Hepatocyte (in vitro differentiated cells): ENCODE results near the gene ZMAT3. TPM values are rescaled to one million over a fixed set of nuclear protein-coding genes. Genes with fewer than 3 reads are reported as not detected.
"Not testable (repeated sequence)": the region's sequence is repeated elsewhere in the genome, so short reads cannot be mapped to it uniquely, and the experiment has no call there.

Experiments used
- DNase-seq: peaks from one replicate; pipeline ENCODE4 v3.0.0-alpha.2; 2016; ENCODE audit warnings: low spot score
- H2AFZ ChIP-seq: fragments of 200-600 bp; sonication (generic); 2 replicates; pipeline ENCODE4 v1.6.0; 2016; ENCODE audit warnings: antibody characterized with exemption, mild to moderate bottlenecking
- H3K27ac ChIP-seq: fragments of 200-600 bp; sonication (generic); 2 replicates; pipeline ENCODE4 v1.5.1; 2016; ENCODE audit warnings: mild to moderate bottlenecking
- H3K27me3 ChIP-seq: fragments of 200-600 bp; sonication (generic); 2 replicates; pipeline ENCODE4 v1.6.1; 2016
- H3K36me3 ChIP-seq: fragments of 200-600 bp; sonication (generic); replicated peaks from 2 replicates; pipeline ENCODE4 v1.5.1; 2016; ENCODE audit warnings: low read depth; ENCODE audit not compliant: insufficient read depth
- H3K4me1 ChIP-seq: fragments of 200-600 bp; sonication (generic); 2 replicates; pipeline ENCODE4 v1.5.1; 2016; ENCODE audit warnings: mild to moderate bottlenecking, moderate library complexity; ENCODE audit not compliant: insufficient read depth
- H3K4me2 ChIP-seq: fragments of 200-600 bp; sonication (generic); 2 replicates; pipeline ENCODE4 v1.6.0; 2016
- H3K4me3 ChIP-seq: fragments of 200-600 bp; sonication (generic); 2 replicates; pipeline ENCODE4 v1.5.1; 2016; ENCODE audit warnings: mild to moderate bottlenecking
- H3K79me2 ChIP-seq: fragments of 200-600 bp; sonication (generic); 2 replicates; pipeline ENCODE4 v1.6.0; 2017; ENCODE audit warnings: mild to moderate bottlenecking
- H3K9me2 ChIP-seq: fragments of 200-600 bp; sonication (generic); replicated peaks from 2 replicates; pipeline ENCODE4 v1.6.0; 2017; ENCODE audit warnings: mild to moderate bottlenecking; ENCODE audit not compliant: insufficient read depth
- H3K9me3 ChIP-seq: fragments of 200-600 bp; sonication (generic); 2 replicates; pipeline ENCODE4 v1.5.1; 2016; ENCODE audit warnings: low read depth, mild to moderate bottlenecking
- H4K20me1 ChIP-seq: fragments of 200-600 bp; sonication (generic); 2 replicates; pipeline ENCODE4 v1.6.0; 2016; ENCODE audit warnings: mild to moderate bottlenecking; ENCODE audit not compliant: insufficient read depth, poor library complexity, severe bottlenecking
- CTCF ChIP-seq: fragments of 200-600 bp; sonication (generic); IDR thresholded peaks from 2 replicates; pipeline ENCODE4 v1.5.1; 2016; ENCODE audit warnings: antibody characterized with exemption, mild to moderate bottlenecking; ENCODE audit not compliant: poor library complexity
- EZH2 ChIP-seq: fragments of 200-600 bp; sonication (generic); IDR thresholded peaks from 2 replicates; pipeline ENCODE4 v1.6.1; 2016; ENCODE audit warnings: antibody characterized with exemption, mild to moderate bottlenecking, borderline replicate concordance
- EZH2phosphoT487 ChIP-seq: fragments of 200-600 bp; sonication (generic); IDR thresholded peaks from one replicate; pipeline ENCODE4 v1.6.1; 2018; ENCODE audit warnings: antibody characterized with exemption, mild to moderate bottlenecking, low read depth, moderate library complexity; ENCODE audit not compliant: unreplicated experiment, severe bottlenecking
- WGBS: methylation state at CpG from one replicate; pipeline ENCODE4 v1.1.6; 2016; ENCODE audit warnings: low lambda C conversion rate; ENCODE audit errors: missing lambda C conversion rate; 5-methylcytosine and 5-hydroxymethylcytosine counted together
- polyA plus RNA-seq: library from polyadenylated mRNA; unstranded; fragments of >200 nt; fragmentation: Nextera tagmentation; extraction: Ambion mirVana; gene quantifications from 2 replicates; pipeline ENCODE4 v1.2.1, GENCODE V29; 2016
- total RNA-seq: library from RNA; depleted of rRNA; stranded (reverse); fragments of >200 nt; gene quantifications from 2 replicates; pipeline ENCODE4 v1.2.3, GENCODE V29; 2014

Gene ZMAT3
- total and polyA plus RNA-seq, 2 experiments from 2014 or later: 17.9 to 24.0 TPM

GRCh38 chr3:179036626-179037300 is 34.8 kb downstream of the ZMAT3 start:
- H3K9me3 ChIP-seq: no peaks in the 10 kb centered on the region
- no peaks in the 10 kb centered on the region for H3K9me2 ChIP-seq
- no peaks in the 10 kb centered on the region for H3K4me1 ChIP-seq
- no peak for DNase-seq
- no peak overlapping the region for H3K4me3 ChIP-seq
- no peaks in the 10 kb centered on the region for H3K36me3 ChIP-seq
- H3K79me2 ChIP-seq: peaks cover 39% of the 10 kb centered on the region
- WGBS: 91% methylated on average over 10 of the region's 10 CpGs
- no peak overlapping the region for H2AFZ ChIP-seq
- H4K20me1 ChIP-seq: no peaks in the 10 kb centered on the region
- no peaks in the 10 kb centered on the region for H3K27me3 ChIP-seq
- H3K27ac ChIP-seq: peak overlapping the region; percentile 34
- TF ChIP-seq EZH2phosphoT487 (no peak), CTCF (no peak), EZH2 (no peak)
- no peak overlapping the region for H3K4me2 ChIP-seq

GRCh38 chr3:179036226-179036625 is 35.4 kb downstream of the ZMAT3 start:
- Histone ChIP-seq H2AFZ (no peak overlapping the region), H3K79me2 (peaks cover 36% of the 10 kb centered on the region)

GRCh38 chr3:179035232-179035631 is 36.4 kb downstream of the ZMAT3 start:
- Histone ChIP-seq H3K4me1 (no peaks in the 10 kb centered on the region), H3K27ac (no peak overlapping the region), H3K79me2 (peaks cover 36% of the 10 kb centered on the region), H3K4me3 (no peak overlapping the region), H3K9me3 (no peaks in the 10 kb centered on the region), H3K4me2 (no peak overlapping the region), H3K36me3 (no peaks in the 10 kb centered on the region), H3K9me2 (no peaks in the 10 kb centered on the region), H2AFZ (no peak overlapping the region), H3K27me3 (no peaks in the 10 kb centered on the region), H4K20me1 (no peaks in the 10 kb centered on the region)
- no peak for TF ChIP-seq EZH2phosphoT487
- no peak for TF ChIP-seq CTCF
- TF ChIP-seq EZH2: no peak
- WGBS: 86% methylated on average over 3 of the region's 3 CpGs
- DNase-seq: no peak

More at GRCh38 chr3:179036226-179036625, 35.4 kb downstream of the ZMAT3 start:
- Histone ChIP-seq H3K27me3 (no peaks in the 10 kb centered on the region), H3K4me2 (no peak overlapping the region), H3K4me1 (no peaks in the 10 kb centered on the region), H3K9me3 (no peaks in the 10 kb centered on the region), H3K36me3 (no peaks in the 10 kb centered on the region), H4K20me1 (no peaks in the 10 kb centered on the region), H3K9me2 (no peaks in the 10 kb centered on the region), H3K4me3 (no peak overlapping the region), H3K27ac (no peak overlapping the region)
- 76% methylated on average over 2 of the region's 2 CpGs for WGBS
- TF ChIP-seq EZH2phosphoT487 (no peak), EZH2 (no peak), CTCF (no peak)
- DNase-seq: no peak

- not testable (repeated sequence) for H4K20me1 ChIP-seq, H3K36me3 ChIP-seq, H3K9me3 ChIP-seq, DNase-seq, H3K9me2 ChIP-seq, H3K27me3 ChIP-seq, H3K4me1 ChIP-seq, H3K27ac ChIP-seq, H2AFZ ChIP-seq, H3K4me2 ChIP-seq, H3K4me3 ChIP-seq
- peaks cover 34% of the 10 kb centered on the region for H3K79me2 ChIP-seq
- 68% methylated on average over 5 of the region's 5 CpGs for WGBS
These were observed 38.3 kb downstream of the ZMAT3 start for GRCh38 chr3:179033304-179033657.

- peaks cover 29% of the 10 kb centered on the region for H3K79me2 ChIP-seq
- H3K27ac ChIP-seq, H3K4me2 ChIP-seq, H3K4me1 ChIP-seq, H2AFZ ChIP-seq, H4K20me1 ChIP-seq, H3K9me3 ChIP-seq, H3K36me3 ChIP-seq, DNase-seq, H3K27me3 ChIP-seq, H3K4me3 ChIP-seq, H3K9me2 ChIP-seq: not testable (repeated sequence)
- WGBS: 94% methylated on average over 36 of the region's 42 CpGs
These were observed 38.9 kb downstream of the ZMAT3 start for GRCh38 chr3:179032454-179033303.
